GM18517 (cell line): ENCODE results near the gene ESRRA.

Experiments used
- ATAC-seq: cut with Tn5 transposase; IDR thresholded peaks from one replicate; pipeline ENCODE4 v1.9.1; 2021; ENCODE audit warnings: mild to moderate bottlenecking, moderate library complexity; ENCODE audit not compliant: unreplicated experiment

Gene ESRRA

GRCh38 chr11:64305075-64305690 is at the start of gene ESRRA:
TSS of gene ESRRA (plus strand) at chr11:64305524. CDS start at chr11:64307180, 1,656 bp downstream.
- ATAC-seq, result peak; percentile 75

- ATAC-seq, result no peak
Measured at GRCh38 chr11:64256300-64256699, 49.0 kb upstream of the ESRRA start.

- no peak for ATAC-seq
Measured at GRCh38 chr11:64258356-64258755, 47.0 kb upstream of the ESRRA start.

GRCh38 chr11:64258946-64259532 is 46.3 kb upstream of the ESRRA start:
- no peak for ATAC-seq

GRCh38 chr11:64259533-64260067 is 45.7 kb upstream of the ESRRA start:
- ATAC-seq, result no peak

GRCh38 chr11:64260147-64260708 is 45.1 kb upstream of the ESRRA start:
- no peak for ATAC-seq

- no peak for ATAC-seq
Measured at GRCh38 chr11:64261556-64262080, 43.7 kb upstream of the ESRRA start.

GRCh38 chr11:64262271-64263002 is 42.9 kb upstream of the ESRRA start:
- no peak for ATAC-seq

- no peak for ATAC-seq
Measured at GRCh38 chr11:64263021-64263946, 42.0 kb upstream of the ESRRA start.

- no peak for ATAC-seq
Measured at GRCh38 chr11:64263947-64264317, 41.4 kb upstream of the ESRRA start.

- ATAC-seq, result no peak
Measured at GRCh38 chr11:64264371-64264852, 40.9 kb upstream of the ESRRA start.

- no peak for ATAC-seq
Measured at GRCh38 chr11:64265176-64266160, 39.9 kb upstream of the ESRRA start.

GRCh38 chr11:64266339-64266738 is 39.0 kb upstream of the ESRRA start:
- no peak for ATAC-seq

- ATAC-seq, result no peak
Measured at GRCh38 chr11:64267207-64267945, 37.9 kb upstream of the ESRRA start.

- no peak for ATAC-seq
Measured at GRCh38 chr11:64268025-64268892, 37.1 kb upstream of the ESRRA start.

GRCh38 chr11:64268893-64269539 is 36.3 kb upstream of the ESRRA start:
- peak; percentile 6 for ATAC-seq
